T47D (cell line): Measurements from ENCODE around the gene ZGPAT.

ENCODE experiments used
- DNase-seq, 2 experiments: peaks; one replicate each; pipeline versions ENCODE4 v3.0.0 to v3.0.0-alpha.2; 2011 to 2012; ENCODE audit warnings: low read depth in 1 of 2, low spot score in 1 of 2
- JUND ChIP-seq: IDR thresholded peaks from 2 replicates; pipeline ENCODE4 v1.6.1; 2012; ENCODE audit warnings: low read depth
- in situ Hi-C: cut with HindIII; loops from 2 replicates; pipeline ENCODE4 v1.10.0; 2016; ENCODE audit warnings: low sequenced_read_pairs, low pct_unique_long_range_greater_than_20kb

Gene ZGPAT

GRCh38 chr20:63745424-63745805 is 37.6 kb downstream of the ZGPAT start:
- TF ChIP-seq JUND = no peak
- in situ Hi-C loops = no loop called here
- DNase-seq = peak in 1 of 2 experiments; percentile 27

- DNase-seq = peak in 1 of 2 experiments; percentile 16
- no peak for TF ChIP-seq JUND
- in situ Hi-C loops = no loop called here
Observed at GRCh38 chr20:63745961-63746731, 38.3 kb downstream of the ZGPAT start.

GRCh38 chr20:63746751-63747315 is 39.0 kb downstream of the ZGPAT start:
- no peak for TF ChIP-seq JUND
- DNase-seq = no peak
- in situ Hi-C loops = no loop called here

GRCh38 chr20:63747622-63748069 is 39.8 kb downstream of the ZGPAT start:
- DNase-seq = peak in 1 of 2 experiments; percentile 35
- in situ Hi-C loops = no loop called here
- TF ChIP-seq JUND = no peak

- in situ Hi-C loops = no loop called here
- no peak for TF ChIP-seq JUND
- DNase-seq = peak in 1 of 2 experiments; percentile 33
Observed at GRCh38 chr20:63748070-63748933, 40.5 kb downstream of the ZGPAT start.

GRCh38 chr20:63748934-63749270 is 41.1 kb downstream of the ZGPAT start:
- DNase-seq = no peak
- in situ Hi-C loops = no loop called here
- TF ChIP-seq JUND = no peak

- DNase-seq = no peak
- in situ Hi-C loops = no loop called here
- TF ChIP-seq JUND = no peak
Observed at GRCh38 chr20:63749597-63750508, 42.0 kb downstream of the ZGPAT start.

GRCh38 chr20:63750807-63751470 is 43.1 kb downstream of the ZGPAT start:
- in situ Hi-C loops = no loop called here
- TF ChIP-seq JUND = no peak
- DNase-seq = no peak

GRCh38 chr20:63751471-63752271 is 43.8 kb downstream of the ZGPAT start:
- in situ Hi-C loops = no loop called here
- no peak for DNase-seq
- TF ChIP-seq JUND = no peak

- in situ Hi-C loops = no loop called here
- TF ChIP-seq JUND = no peak
- DNase-seq = no peak
Observed at GRCh38 chr20:63752411-63753101, 44.7 kb downstream of the ZGPAT start.

GRCh38 chr20:63753381-63753780 is 45.5 kb downstream of the ZGPAT start:
- in situ Hi-C loops = no loop called here
- DNase-seq = no peak
- TF ChIP-seq JUND = no peak
